ENCODE data around the gene RET.
"Not testable (repeated sequence)": the region's sequence is repeated elsewhere in the genome, so short reads cannot be mapped to it uniquely, and the experiment has no call there.

RET gene

DNA sequence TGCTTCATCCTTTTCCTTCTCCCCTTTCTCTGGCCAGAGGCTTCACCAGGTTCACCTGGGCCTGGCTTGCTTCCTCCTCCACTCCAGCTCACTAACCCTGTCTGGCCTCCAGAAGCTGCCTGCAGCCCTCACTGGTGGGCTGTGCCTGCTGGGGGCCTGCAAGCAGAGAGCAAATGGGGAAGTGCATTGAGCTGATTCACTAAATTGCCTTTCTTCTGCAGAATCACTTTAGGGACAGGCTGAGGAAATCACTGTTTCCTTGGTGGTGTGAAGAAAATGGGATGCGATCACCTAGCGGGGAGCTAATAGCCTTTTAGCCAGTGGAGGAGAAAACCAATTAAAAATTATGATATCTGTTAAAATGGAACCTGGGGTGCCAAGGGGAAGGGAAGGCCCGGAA is 3.0 kb downstream of the RET start:
- DNase-seq, result no peak

GRCh38 chr10:43082087-43082486 is 5.2 kb downstream of the RET start:
- DNase-seq, result no peak

GRCh38 chr10:43082746-43083145 is 5.9 kb downstream of the RET start:
- no peak for DNase-seq

DNA sequence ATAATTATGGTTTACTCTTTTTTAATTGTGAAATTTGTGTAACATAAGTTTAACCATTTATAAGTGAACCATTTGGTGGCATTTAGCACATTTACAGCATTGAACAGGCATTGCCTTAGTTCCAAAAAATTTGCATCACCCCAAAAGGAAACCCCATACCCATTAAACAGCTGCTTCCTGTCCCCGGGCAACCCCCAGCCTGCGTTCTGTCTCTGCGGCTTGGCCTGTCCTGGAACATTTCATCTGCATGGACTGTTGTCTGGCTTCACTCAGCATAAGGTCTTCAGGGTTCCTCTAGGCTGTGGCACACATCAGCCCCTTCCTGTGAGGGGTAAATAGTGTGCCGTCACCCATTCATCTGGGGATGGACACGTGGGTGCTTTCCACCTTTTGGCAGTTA is 6.9 kb downstream of the RET start:
- DNase-seq, result no peak

DNA sequence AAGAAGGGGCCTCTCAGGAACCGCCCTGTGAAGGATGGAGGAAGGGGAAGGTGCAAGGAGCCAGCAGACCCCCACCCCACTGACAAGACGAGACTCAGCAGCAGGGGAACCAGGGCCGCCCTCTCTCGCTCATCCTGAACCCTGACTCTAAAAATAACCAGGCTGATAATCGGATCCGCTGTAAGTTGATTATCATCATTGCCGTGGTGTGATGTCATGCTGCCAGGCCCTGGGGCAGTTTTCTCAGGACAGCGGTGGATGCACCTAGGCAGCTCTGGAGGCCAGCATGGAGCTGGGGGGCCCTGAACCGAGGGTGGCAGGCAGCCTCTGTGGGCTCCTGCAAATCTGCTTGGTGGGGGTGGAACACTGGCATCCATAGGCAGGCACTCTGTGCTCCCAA is 7.9 kb downstream of the RET start:
- no peak for DNase-seq

DNA sequence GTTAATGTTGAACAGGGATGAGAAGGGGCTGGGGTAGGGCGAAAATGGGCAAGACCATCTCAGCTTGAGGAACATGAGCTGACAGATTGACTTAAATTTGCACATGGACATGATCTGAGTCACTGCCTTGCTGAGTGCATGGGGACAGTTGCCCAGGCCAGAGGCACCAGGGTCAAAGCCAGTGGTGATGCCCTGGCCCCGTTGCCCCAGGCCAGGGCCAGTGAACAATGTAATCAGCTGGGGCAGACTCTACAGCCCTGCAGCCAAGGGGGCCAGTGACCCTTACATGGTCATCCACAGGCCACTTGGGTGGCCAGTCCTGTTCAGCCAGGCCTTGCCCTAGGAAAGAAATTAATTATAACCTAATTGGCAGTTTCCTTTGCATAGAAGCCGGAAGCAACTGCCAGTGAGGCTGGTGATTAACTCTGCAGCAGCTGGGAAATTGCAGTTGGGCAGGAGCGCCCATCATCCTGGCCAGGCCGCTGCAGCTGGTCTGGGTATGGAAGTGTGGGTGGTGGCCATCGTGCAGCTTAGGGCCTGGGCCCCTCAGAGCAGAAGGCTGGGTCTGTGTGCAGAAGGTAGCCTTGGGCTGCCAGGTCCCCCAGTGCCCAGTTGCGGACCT is 9.6 kb downstream of the RET start:
- no peak for DNase-seq

DNA sequence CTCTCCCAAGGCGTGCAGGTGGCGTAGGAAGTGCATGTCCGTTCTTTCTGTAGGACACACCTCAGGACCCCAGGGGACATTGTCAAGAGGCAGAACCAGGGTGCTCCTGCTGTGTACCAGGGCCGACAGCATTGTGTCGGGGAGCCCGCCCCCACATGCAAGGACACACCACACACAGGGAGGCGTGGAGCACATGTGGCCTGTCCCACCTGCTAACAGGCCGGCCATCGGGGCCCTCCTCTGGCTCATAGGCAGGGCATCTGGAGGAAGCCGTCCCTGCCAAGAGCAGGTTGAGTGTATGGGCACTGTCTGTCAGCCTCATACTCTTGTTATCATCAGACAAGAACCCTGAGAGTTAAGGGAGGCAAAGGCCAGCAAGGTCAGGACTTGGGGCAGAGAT is 12.7 kb downstream of the RET start:
- no peak for DNase-seq

- DNase-seq, result no peak
These were observed 13.3 kb downstream of the RET start for GRCh38 chr10:43090188-43090587.

DNA sequence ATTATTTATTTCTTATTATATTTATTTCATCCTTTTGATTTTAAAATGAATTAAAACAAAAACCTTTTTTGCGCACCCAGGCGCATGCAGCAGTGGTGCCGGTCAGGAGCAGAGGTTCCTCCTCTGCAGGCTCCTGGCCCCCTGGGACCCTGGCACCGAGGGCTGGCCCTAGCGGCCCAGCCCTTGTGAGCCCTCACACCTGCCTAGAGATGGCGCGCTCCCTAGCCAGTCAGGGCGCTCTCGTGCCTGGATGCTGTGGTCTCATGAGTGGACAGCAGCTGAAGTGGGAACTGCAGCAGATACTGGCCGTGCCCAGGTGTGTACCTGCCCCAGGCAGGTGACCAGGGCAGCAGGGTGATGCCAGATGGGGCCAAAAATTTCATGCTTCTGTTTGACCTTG is 13.8 kb downstream of the RET start:
- no peak for DNase-seq

DNA sequence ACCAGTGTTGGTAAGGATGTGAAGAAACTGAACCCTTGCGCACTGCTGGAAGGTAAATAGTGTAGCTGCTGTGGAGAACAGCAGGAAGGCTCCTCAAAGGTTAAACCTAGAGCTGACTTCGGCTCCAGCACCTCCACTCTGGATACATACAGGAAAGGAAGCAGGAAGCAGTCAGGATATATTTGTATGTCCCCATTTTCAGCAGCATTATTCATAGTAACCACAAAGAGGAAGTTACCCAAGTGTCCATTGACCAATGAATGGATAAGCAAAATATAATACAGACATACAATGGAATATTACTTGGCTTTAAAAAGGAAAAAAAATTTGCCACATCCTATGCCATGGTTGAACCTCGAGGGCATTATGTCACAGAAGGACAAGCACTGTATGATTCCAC is 15.0 kb downstream of the RET start:
- DNase-seq, result no peak

GRCh38 chr10:43093423-43094076 is 16.7 kb downstream of the RET start:
- no peak for DNase-seq

DNA sequence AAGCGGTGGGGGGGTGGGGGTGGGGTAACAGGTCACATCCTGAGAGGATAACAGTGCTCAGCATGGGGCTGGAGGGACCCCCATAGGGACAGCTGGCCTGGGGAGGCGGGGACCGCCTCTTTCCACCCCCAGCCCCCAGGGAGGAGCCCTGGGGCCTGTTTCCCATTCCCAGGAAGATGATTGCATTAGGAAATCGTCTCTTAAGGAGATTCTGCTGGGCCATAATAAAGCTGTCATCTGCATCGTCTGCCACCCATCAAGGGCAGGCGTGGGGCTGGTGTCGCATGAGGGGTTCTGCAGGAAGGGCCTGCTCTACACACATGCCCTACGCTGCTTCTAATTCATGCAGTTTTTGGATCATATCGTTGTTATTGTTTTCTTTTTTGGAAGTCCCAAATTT is 17.2 kb downstream of the RET start:
- DNase-seq, result no peak

DNA sequence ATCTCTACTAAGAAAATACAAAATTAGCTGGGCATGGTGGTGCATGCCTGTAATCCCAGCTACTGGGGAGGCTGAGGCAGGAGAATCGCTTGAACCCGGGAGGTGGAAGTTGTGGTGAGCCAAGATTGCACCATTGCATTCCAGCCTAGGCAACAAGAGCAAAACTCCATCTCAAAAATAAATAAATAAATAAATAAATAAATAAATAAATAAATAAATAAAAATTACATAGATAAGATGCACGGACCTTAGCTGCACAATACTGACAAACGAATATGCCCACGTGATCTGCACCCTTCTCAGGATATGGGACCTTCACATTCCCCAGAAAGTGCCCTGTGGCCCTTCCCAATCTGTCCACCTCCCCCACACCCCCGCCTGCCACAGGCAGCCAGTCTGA is 22.5 kb downstream of the RET start:
- DNase-seq, result not testable (repeated sequence)

GRCh38 chr10:43099928-43100327 is 23.1 kb downstream of the RET start:
- DNase-seq, result no peak

DNA sequence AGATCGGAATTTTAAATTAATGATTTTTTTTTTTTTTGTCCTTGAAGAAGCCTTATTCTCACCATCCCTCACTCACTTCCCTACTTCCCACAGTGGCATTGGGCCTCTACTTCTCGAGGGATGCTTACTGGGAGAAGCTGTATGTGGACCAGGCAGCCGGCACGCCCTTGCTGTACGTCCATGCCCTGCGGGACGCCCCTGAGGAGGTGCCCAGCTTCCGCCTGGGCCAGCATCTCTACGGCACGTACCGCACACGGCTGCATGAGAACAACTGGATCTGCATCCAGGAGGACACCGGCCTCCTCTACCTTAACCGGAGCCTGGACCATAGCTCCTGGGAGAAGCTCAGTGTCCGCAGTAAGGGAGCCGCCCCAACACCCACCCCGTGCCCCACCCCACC is 23.5 kb downstream of the RET start:
- no peak for DNase-seq

DNA sequence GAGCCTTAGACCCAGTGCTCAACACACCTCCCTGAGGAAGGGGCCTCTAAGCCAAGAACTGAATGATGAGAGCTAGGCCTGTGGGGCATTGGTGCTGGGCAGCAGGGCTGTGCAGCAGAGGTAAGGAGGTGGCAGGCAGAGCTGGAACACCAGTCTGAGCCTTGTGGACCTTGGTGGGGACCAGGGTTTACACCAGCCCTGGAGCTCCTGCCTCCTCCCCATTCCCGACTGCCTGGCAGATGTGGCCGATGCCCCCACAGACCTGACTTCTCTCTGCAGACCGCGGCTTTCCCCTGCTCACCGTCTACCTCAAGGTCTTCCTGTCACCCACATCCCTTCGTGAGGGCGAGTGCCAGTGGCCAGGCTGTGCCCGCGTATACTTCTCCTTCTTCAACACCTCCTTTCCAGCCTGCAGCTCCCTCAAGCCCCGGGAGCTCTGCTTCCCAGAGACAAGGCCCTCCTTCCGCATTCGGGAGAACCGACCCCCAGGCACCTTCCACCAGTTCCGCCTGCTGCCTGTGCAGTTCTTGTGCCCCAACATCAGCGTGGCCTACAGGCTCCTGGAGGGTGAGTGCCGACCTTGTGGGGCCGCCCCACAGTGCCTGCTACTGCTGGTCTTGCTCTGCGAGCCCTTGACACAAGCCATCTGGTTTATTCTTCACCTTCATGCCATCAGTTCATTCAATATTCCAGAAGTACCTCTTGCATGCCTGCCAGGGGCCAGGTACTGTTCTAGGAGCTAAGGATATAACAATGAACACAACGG is 25.4 kb downstream of the RET start:
- no peak for DNase-seq

- DNase-seq, result peak; percentile 95
These were observed 28.5 kb downstream of the RET start for GRCh38 chr10:43105102-43105955.

GRCh38 chr10:43105956-43106229 is 29.0 kb downstream of the RET start:
- no peak for DNase-seq

- DNase-seq, result no peak
These were observed 29.6 kb downstream of the RET start for GRCh38 chr10:43106256-43107091.

DNA sequence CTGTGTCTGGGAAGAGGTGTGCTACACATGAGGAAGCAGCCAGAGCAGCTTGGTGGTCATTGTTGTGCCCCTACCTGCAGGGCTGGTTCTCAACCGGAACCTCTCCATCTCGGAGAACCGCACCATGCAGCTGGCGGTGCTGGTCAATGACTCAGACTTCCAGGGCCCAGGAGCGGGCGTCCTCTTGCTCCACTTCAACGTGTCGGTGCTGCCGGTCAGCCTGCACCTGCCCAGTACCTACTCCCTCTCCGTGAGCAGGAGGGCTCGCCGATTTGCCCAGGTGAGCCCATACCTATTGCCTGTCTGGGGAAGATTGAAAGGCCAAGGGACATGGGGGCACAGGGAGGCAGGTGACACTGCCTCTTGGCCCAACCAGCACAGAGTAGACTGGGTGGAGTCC is 32.1 kb downstream of the RET start:
- DNase-seq, result no peak

GRCh38 chr10:43109671-43110249 is 32.9 kb downstream of the RET start:
- no peak for DNase-seq

DNA sequence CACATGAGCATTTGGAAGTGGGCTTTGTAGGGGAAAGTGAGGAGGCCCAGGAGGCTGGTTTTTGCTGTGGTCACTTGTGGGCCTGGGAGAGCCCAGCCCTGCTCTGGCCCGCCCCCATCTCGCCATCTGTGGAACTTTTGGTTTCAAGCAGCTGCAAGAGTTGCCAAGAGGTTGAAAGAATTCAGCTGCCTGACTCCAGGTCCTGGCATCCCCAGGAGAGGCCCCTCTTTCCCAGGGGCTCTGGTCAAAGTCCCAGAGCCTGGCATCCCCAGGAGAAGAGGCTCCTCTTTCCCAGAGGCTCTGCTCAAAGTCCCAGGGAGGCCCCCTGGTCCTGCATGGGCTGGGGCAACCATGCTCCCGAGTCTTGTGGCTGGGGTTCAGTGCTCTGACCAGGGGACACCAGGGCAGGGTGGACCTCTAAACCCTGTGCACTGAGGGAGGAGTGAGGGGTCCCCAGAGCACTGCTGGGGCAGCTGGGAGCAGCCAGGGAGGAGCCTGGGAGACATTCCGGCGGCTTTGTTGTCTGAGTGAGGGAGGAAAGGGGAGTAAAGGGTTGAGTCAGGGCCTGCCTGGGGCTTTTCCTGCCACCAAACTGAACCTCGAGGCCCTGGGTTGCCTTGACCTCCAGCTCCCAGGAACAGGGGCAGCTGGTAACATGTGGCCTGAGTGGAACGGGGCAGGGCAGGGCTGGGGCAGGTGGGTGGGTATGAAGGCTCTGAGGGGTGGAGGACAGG is 33.6 kb downstream of the RET start:
- no peak for DNase-seq

Measured in activated CD8-positive, alpha-beta memory T cell treated with anti-CD3 and anti-CD28 coated beads, Interleukin-2, amount 50 U/mL, for 48 hours (primary cell).